CD1c-positive myeloid dendritic cell (primary cell): ENCODE measurements around the gene COL28A1.
"Not testable (repeated sequence)": the region's sequence is repeated elsewhere in the genome, so short reads cannot be mapped to it uniquely, and the experiment has no call there.

Source experiments
- DNase-seq: peaks from one replicate; pipeline ENCODE4 v3.0.0-alpha.2; 2016; ENCODE audit errors: extremely low spot score

The COL28A1 gene

GRCh38 chr7:7561591-7561990 is 25.9 kb upstream of the COL28A1 start:
- DNase-seq: not testable (repeated sequence)

DNA sequence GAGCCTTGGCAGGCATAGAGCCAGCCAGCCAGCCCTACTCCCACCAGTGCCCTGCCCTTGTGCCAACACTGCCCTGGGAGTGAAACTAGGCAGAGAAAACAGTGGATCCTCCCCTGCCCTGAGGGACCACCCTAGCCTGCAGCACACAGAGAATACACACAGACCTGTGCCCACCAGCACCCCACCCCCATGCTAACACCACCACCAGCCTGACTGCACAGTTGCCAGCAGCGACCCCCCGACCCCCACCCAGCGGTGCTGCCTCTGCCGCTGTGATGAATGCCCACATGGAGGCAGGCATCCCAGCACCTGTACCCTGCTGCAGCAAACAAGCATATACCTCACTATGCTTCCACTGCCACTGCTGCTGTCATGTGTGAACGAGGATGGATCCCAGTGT is 21.6 kb upstream of the COL28A1 start:
- DNase-seq: no peak

DNA sequence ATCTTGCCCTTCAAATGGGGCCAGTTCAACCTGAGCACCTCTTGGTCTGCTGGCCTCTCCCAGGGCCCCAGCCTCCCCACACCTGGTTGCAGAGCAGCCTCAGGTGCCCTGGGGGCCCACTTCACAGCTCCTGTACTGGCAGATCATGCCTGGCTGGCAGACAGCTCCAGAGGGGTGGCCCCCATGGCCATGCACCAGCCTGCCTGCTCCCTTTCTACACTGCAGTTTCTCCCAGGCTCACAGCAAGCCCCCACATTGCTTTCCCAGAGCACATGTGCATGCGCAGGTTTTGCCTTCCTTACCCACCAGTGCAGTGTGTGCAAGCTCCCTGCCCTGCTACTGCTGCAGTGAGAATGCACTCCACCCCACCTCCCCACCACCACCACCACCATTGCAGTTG is 21.2 kb upstream of the COL28A1 start:
- no peak for DNase-seq

DNA sequence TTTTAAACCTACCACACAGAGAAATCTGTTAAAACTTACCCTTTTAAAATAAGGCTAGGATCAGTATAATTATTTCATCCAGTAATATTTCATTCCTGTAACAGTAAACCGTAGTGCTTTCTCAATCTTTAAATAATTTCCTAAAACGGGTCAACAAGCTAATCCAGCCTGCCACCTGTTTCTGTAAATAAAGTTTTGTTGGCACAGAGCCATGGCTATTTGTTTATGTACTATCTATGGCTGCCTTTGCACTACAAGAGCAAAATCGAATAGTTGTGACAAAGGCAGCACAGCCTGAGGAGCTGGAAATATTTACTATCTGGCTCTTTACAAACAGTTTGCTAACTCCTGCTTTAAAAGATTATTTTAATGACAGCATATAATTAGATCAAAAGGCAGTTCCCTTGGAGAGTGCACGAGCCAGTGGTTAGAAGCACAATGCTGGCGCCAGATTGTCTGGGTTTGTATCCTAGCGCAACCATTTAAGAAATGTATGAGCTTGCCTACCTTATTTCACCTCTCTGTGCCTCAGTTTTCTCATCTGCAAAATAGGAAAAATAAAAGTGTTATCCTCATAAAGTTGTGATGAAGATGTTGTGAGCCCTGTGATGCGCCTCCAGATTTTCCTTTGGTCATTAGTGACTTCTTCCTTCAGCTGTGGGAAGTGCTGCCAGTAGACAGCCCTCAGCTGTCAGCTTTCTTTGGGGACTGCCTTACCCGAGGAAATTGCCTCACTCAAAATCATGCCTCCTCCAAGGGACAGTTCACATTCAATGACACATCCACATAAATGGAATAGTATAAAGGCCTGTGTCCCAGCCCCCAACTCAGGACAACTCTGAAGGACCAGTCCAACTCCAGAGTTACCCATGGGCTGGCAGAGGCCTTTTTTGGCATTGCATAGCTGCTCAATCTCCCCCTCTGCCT is 19.2 kb upstream of the COL28A1 start:
- DNase-seq: no peak

DNA sequence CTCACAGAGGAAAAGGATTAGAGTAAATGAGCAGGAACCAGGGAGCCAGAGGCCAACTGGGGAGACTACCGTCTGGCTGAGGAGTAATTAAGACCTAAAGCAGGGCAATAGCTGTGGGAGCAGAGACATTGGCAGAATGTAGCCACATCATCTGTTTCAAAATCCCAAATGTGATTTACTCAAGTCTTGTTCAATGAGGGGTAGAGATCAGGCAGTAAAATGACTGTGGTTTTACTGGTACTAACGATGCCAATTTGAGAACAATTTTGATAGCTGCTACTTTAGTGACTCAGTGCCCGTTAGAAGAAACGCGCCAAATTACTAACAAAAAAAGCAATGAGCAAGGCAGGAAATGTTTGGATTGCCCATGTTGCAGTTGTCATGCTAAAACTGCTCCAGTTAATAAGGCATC is 18.4 kb upstream of the COL28A1 start:
- no peak for DNase-seq

DNA sequence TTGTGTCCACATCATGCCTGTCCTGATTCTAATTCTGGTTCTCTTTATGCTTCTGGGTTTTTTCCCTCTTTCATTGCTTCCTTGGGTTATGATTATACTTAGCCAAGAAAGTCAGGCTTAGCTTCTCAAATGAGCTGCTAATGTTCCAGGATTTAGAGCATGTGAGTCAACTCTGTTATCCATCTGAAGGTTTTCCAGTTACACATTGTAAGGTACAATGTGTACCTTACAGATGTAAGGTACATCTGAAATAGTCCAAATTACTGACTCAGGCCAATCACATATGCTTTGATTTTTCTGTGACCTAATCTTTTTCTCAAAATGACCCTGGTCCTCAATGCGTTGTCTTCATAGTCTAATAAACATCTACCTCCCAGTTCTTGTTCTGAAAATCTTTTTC is 17.7 kb upstream of the COL28A1 start:
- DNase-seq: no peak

DNA sequence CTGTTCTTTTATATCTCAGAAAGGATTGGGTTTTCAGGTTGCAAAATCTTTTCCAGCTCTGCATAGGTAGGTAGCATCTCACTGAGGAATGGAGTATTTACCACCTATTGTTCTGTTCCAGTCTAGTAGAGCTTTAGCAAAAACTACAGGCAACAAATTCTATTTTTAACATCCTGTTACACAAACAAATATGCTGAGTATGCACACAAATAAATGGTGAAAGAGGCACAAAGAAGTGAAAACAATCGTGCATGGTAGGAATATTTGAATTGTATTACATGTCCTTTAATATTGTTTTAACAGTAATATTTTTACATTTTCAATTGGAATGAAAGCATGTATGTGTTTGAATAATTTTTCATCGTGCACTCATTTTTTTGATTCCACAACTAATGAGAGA is 16.5 kb upstream of the COL28A1 start:
- DNase-seq: no peak

GRCh38 chr7:7550663-7551062 is 15.0 kb upstream of the COL28A1 start:
- DNase-seq: no peak

DNA sequence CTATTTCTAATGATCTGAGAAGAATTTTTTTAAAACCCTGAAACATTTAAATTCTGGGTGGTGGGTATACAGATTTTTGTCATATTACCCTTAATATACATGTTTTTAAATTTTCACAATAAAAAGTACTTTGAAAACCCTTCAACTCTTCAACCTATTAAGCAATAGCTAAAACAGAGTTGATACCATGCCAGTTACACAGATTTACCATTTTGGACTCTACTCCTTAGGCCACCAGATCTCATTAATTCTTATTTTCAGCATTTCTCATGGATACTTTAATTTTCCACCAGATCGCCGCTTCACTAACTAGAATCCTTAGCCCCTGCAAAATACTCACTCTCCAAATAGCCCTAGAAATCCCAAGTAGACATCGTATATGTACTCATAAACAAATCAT is 12.7 kb upstream of the COL28A1 start:
- DNase-seq: no peak

- DNase-seq: no peak
Observed at GRCh38 chr7:7542251-7542835, 6.7 kb upstream of the COL28A1 start.

GRCh38 chr7:7539711-7540110 is 4.0 kb upstream of the COL28A1 start:
- DNase-seq: no peak

DNA sequence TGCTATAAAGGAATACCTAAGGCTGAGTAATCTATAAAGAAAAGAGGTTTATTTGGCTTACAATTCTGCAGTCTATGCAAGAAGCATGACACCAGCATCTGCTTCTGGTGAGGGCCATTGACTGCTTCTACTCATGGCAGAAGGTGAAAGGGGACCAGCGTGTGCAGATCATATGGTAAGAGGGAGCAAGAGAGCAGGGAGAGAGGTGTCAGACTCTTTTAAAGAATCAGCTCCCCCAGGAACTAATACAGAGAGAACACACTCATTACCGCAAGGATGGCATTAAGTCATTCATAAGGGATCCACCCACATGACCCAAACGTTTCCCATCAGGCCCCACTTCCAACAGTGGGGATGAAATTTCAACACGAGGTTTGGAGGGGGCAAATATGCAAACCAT is 3.5 kb upstream of the COL28A1 start:
- no peak for DNase-seq

GRCh38 chr7:7537711-7538110 is 2.0 kb upstream of the COL28A1 start:
- no peak for DNase-seq

- no peak for DNase-seq
Observed at GRCh38 chr7:7536396-7537019, 835 bp upstream of the COL28A1 start.

DNA sequence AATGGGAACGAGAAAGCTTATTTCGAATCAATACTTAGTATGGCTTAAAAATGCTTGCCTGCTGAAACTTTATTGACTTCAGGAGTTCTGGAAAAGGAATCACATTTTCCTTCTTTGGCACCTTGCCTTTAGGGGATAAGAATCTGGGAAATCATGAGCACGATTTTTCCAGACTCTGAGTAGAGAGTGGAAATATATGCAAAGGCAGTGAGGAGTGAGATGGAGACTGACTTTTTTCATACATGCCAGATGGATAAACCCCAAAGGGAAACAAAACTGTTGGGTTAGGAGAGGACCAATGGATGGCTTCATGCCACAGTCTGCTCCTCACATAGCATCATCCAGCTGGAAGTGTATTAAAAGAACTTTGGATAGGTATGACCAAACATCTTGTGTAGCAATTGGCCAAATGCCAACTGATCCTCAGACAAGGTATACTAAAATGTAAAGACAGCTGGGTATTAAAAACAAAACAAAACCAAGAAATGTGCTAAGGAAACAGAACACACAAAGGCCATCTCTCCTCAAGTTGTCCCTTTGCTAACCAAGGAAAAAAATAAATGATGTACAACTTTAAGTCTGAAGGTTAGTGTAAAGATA is 1.7 kb downstream of the COL28A1 start:
- no peak for DNase-seq

DNA sequence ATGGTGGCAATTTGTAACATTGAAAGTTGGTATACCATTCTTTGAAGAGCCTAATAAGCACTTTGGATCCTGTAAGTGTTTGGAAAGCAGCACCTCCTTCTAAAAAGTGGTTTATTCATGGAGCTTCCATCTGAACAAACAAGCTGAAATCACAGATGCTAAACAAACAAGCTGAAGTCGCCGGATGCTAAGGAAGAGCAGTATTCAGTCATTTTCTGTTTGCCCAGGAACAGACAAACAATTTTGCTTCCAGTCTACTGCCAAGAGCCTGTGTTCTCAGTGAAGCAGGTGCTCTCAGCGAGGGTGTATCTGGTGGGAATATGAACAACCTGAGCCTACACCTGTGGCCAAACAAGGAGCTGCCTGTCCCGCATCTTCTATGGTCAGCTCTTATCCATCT is 6.3 kb downstream of the COL28A1 start:
- no peak for DNase-seq

DNA sequence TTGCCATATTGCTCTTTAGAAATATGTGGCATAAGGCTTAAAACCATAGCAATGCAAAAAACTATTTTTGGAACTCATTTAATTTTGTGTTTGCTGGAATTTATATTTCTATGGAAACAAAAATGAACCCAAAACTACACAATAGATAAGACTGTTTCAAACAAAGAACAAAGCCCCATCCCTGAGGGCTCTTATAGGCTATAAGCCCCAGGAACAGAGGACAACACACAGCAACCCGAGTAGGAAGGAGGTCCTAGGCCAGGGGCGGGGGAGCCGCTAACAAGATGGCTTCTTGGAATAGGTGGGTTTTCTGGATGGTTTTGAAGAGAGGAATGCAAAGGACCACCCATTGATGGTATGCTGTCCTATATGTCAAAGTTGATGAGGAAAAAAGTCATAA is 8.6 kb downstream of the COL28A1 start:
- DNase-seq: no peak

- DNase-seq: no peak
Observed at GRCh38 chr7:7526006-7526405, 9.7 kb downstream of the COL28A1 start.

- DNase-seq: no peak
Observed at GRCh38 chr7:7524121-7524520, 11.6 kb downstream of the COL28A1 start.

- no peak for DNase-seq
Observed at GRCh38 chr7:7522421-7522820, 13.3 kb downstream of the COL28A1 start.

- DNase-seq: no peak
Observed at GRCh38 chr7:7521259-7521658, 14.4 kb downstream of the COL28A1 start.

DNA sequence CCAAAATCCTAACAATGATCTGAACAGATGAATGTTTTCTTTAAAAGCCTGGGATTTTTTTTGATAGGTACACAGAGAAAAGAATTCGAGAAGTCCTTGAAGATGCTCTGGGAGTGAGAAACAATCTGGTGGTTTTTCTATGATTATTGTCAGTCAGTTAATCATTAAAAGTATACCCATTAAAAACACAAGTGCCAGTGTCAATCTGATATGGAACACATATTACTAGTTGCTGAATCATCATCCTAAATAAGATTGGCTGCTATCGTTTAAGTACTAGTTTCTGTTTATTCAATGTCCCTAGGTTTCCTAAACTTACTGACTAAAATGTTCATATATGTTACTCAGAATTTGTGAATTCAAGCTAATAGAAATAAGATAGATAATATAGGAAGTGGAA is 16.1 kb downstream of the COL28A1 start:
- DNase-seq: no peak

DNA sequence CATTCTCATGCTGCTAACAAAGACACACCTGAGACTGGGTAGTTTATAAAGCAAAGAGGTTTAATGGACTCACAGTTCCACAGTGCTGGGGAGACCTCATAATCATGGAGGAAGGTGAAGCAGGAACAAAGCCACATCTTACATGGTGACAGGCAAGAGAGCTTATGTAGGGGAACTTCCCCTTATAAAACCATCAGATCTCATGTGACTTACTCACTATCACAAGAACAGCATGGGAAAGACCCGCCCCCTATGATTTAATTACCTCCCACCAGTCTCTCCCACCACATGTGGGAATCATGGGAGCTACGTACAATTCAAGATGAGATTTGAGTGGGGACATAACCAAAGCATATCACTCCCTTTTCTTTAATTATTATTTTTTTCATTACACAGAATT is 16.6 kb downstream of the COL28A1 start:
- DNase-seq: no peak
